GM10266 (cell line): ENCODE data around the gene PAQR7.
"Not testable (repeated sequence)": the region's sequence is repeated elsewhere in the genome, so short reads cannot be mapped to it uniquely, and the experiment has no call there.

Experiments
- DNase-seq: peaks from one replicate; pipeline ENCODE4 v3.0.0; 2012; ENCODE audit errors: extremely low spot score
- CTCF ChIP-seq: IDR thresholded peaks from 2 replicates; pipeline ENCODE4 v1.5.1; 2012; ENCODE audit warnings: mild to moderate bottlenecking, low read depth; ENCODE audit not compliant: control insufficient read depth, insufficient read depth; ENCODE audit errors: missing control alignments

The PAQR7 gene

GRCh38 chr1:25844536-25845337 lies 30.8 kb downstream of the PAQR7 start:
- no peak for DNase-seq
- TF ChIP-seq CTCF: no peak

DNA sequence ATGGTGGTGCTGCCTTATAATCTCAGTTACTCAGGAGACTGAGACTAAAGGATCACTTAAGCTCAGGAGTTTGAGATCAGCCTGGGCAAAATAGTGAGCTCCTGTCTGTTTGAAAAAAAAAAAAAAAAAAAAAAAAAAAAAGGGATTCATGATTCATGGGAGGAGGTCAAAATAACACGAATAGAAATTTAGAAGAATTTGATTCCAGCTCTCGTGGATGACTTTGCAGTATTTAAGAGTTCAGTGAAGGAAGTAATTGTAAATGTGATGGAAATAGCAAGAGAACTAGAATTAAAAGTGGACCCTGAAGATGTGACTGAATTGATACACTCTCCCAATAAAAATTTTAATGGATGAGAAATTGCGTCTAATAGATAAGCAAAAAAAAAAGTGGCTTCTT lies 32.0 kb downstream of the PAQR7 start:
- DNase-seq: no peak
- no peak for TF ChIP-seq CTCF

- DNase-seq: not testable (repeated sequence)
Measured at GRCh38 chr1:25839808-25840207, 35.7 kb downstream of the PAQR7 start.

DNA sequence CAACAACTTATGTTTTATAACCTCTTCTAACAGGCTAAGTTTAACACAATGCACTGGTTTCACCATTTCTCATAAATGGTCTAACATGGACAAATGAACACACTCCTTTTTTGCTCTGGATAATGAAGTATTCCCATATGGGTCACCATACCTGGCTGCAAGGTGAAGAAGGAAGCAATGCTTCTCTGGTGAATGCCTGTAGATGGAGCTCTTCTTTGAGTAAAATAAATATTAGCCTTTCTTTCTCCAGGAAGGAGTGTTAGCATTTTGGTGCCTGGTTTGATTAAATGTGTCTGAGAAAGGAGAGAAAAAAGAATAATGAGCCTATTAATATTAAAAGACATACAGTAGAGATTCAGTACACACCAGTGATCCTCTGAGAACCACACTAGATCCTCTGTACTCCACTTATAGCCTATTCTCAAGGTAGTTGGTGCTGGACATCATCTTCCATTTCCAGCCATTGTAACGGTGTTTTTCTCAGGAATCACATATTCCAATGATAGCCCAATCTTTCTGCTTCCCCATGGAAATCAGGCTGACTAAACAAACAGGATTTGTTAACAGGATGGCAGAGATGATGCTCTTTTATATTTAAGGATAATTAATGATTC lies 38.1 kb downstream of the PAQR7 start:
- peak; percentile 36 for TF ChIP-seq CTCF
- DNase-seq: no peak

- TF ChIP-seq CTCF: no peak
- DNase-seq: no peak
Measured at GRCh38 chr1:25836695-25837094, 38.8 kb downstream of the PAQR7 start.

DNA sequence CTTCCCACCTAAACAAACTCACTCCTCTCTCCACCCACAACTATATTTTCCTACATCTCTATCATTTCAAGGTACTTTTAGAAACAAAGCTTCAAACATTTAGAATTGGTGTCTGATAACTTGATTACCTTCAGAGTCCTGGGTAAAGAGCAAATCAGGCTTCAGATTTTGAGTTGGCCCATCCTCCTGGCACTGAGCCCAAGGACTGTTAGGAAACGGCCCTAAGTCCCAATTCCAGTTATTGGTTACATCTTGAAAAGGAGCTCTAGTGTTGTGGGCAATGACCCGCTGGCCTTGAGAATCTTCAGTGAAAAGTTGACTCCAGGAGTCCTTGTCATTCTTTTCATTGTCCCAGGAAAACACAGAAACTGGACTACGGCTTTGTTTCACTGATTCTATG lies 40.6 kb downstream of the PAQR7 start:
- TF ChIP-seq CTCF: no peak
- no peak for DNase-seq

- no peak for TF ChIP-seq CTCF
- DNase-seq: no peak
Measured at GRCh38 chr1:25833158-25833557, 42.4 kb downstream of the PAQR7 start.
